Activated T-cell treated with anti-CD3 and anti-CD28 coated beads, Interleukin-2, amount 50 U/mL, for 4 hours (primary cell): Measurements from ENCODE around the gene TLNRD1. TPM values are rescaled to one million over a fixed set of nuclear protein-coding genes. Genes with fewer than 3 reads are reported as not detected.

Source experiments
- ATAC-seq, 2 donors: fragments of 200-7000 bp; cut with Tn5 transposase; one replicate each; pipeline ENCODE4 v1.10.0; 2021
- DNase-seq: peaks from one replicate; pipeline ENCODE4 v3.0.0-alpha.2; 2020
- H3K27me3 Mint-ChIP-seq: one replicate; pipeline ENCODE4 v1.8.0; 2021; ENCODE audit warnings: low read depth, mixed read lengths
- H3K36me3 Mint-ChIP-seq: one replicate; pipeline ENCODE4 v1.8.0; 2022; ENCODE audit warnings: mixed read lengths; ENCODE audit not compliant: insufficient read depth
- H3K4me1 Mint-ChIP-seq: one replicate; pipeline ENCODE4 v1.8.0; 2021; ENCODE audit warnings: low read depth, mixed read lengths
- H3K4me3 Mint-ChIP-seq: one replicate; pipeline ENCODE4 v1.8.0; 2021; ENCODE audit warnings: mild to moderate bottlenecking, moderate library complexity, mixed read lengths
- H3K9me3 Mint-ChIP-seq: one replicate; pipeline ENCODE4 v1.8.0; 2021; ENCODE audit warnings: mixed read lengths
- total RNA-seq, 3 donors: library from RNA; stranded (reverse); gene quantifications; one replicate each; pipeline ENCODE4 v1.2.1, GENCODE V29; 2021

The TLNRD1 gene
- total RNA-seq, 3 donors from 2014 or later = 42.6 to 46.5 (median 45.0) TPM

GRCh38 chr15:80969316-80969715, 31.4 kb upstream of the TLNRD1 start:
- Mint-ChIP-seq H3K9me3 (no peaks in the 10 kb centered on the region), H3K4me1 (peaks cover 12% of the 10 kb centered on the region), H3K36me3 (peaks cover 24% of the 10 kb centered on the region), H3K4me3 (no peak overlapping the region), H3K27me3 (no peaks in the 10 kb centered on the region)
- DNase-seq (no peak), ATAC-seq (no peak)

GRCh38 chr15:80970018-80970657, 30.6 kb upstream of the TLNRD1 start:
- no peaks in the 10 kb centered on the region for H3K27me3 Mint-ChIP-seq
- peaks cover 17% of the 10 kb centered on the region for H3K36me3 Mint-ChIP-seq
- no peaks in the 10 kb centered on the region for H3K9me3 Mint-ChIP-seq
- peaks cover 13% of the 10 kb centered on the region for H3K4me1 Mint-ChIP-seq
- no peak overlapping the region for H3K4me3 Mint-ChIP-seq
- ATAC-seq (peak in 1 of 2 donors; percentile 61), DNase-seq (peak; percentile 61)

- no peak for DNase-seq
- no peak for ATAC-seq
- peaks cover 14% of the 10 kb centered on the region for H3K36me3 Mint-ChIP-seq
- H3K4me3 Mint-ChIP-seq = no peak overlapping the region
- H3K4me1 Mint-ChIP-seq = peaks cover 18% of the 10 kb centered on the region
- no peaks in the 10 kb centered on the region for H3K27me3 Mint-ChIP-seq
- no peaks in the 10 kb centered on the region for H3K9me3 Mint-ChIP-seq
These were observed 30.1 kb upstream of the TLNRD1 start for GRCh38 chr15:80970658-80971057.

- H3K4me1 Mint-ChIP-seq = peaks cover 18% of the 10 kb centered on the region
- peaks cover 14% of the 10 kb centered on the region for H3K36me3 Mint-ChIP-seq
These were observed 29.6 kb upstream of the TLNRD1 start for GRCh38 chr15:80971143-80971542.

GRCh38 chr15:80972276-80972675, 28.4 kb upstream of the TLNRD1 start:
- Mint-ChIP-seq H3K27me3 (no peaks in the 10 kb centered on the region), H3K36me3 (peaks cover 21% of the 10 kb centered on the region), H3K4me1 (peaks cover 25% of the 10 kb centered on the region), H3K4me3 (no peak overlapping the region), H3K9me3 (no peaks in the 10 kb centered on the region)
- ATAC-seq = no peak
- DNase-seq = no peak

More at GRCh38 chr15:80971143-80971542, 29.6 kb upstream of the TLNRD1 start:
- DNase-seq = no peak
- Mint-ChIP-seq H3K27me3 (no peaks in the 10 kb centered on the region), H3K9me3 (no peaks in the 10 kb centered on the region), H3K4me3 (no peak overlapping the region)
- ATAC-seq = no peak

- H3K9me3 Mint-ChIP-seq = no peaks in the 10 kb centered on the region
- peaks cover 33% of the 10 kb centered on the region for H3K36me3 Mint-ChIP-seq
- no peak overlapping the region for H3K4me3 Mint-ChIP-seq
- H3K4me1 Mint-ChIP-seq = peaks cover 32% of the 10 kb centered on the region
- H3K27me3 Mint-ChIP-seq = no peaks in the 10 kb centered on the region
- ATAC-seq (no peak), DNase-seq (no peak)
These were observed 25.8 kb upstream of the TLNRD1 start for GRCh38 chr15:80974914-80975313.

- no peaks in the 10 kb centered on the region for H3K9me3 Mint-ChIP-seq
- DNase-seq (no peak), ATAC-seq (no peak)
- peaks cover 32% of the 10 kb centered on the region for H3K36me3 Mint-ChIP-seq
- no peak overlapping the region for H3K4me3 Mint-ChIP-seq
- H3K27me3 Mint-ChIP-seq = no peaks in the 10 kb centered on the region
- H3K4me1 Mint-ChIP-seq = peaks cover 27% of the 10 kb centered on the region
These were observed 23.9 kb upstream of the TLNRD1 start for GRCh38 chr15:80976851-80977250.

GRCh38 chr15:80977627-80978036, 23.1 kb upstream of the TLNRD1 start:
- H3K27me3 Mint-ChIP-seq = no peaks in the 10 kb centered on the region
- peaks cover 34% of the 10 kb centered on the region for H3K4me1 Mint-ChIP-seq
- ATAC-seq (peak; percentile 46 to 52), DNase-seq (peak; percentile 18)
- no peak overlapping the region for H3K4me3 Mint-ChIP-seq
- H3K36me3 Mint-ChIP-seq = peaks cover 36% of the 10 kb centered on the region
- no peaks in the 10 kb centered on the region for H3K9me3 Mint-ChIP-seq

GRCh38 chr15:80978685-80979329, 21.9 kb upstream of the TLNRD1 start:
- Mint-ChIP-seq H3K9me3 (no peaks in the 10 kb centered on the region), H3K4me3 (no peak overlapping the region), H3K36me3 (peaks cover 41% of the 10 kb centered on the region), H3K27me3 (no peaks in the 10 kb centered on the region), H3K4me1 (peaks cover 40% of the 10 kb centered on the region)
- ATAC-seq (no peak), DNase-seq (no peak)

- H3K36me3 Mint-ChIP-seq = peaks cover 45% of the 10 kb centered on the region
These were observed 21.1 kb upstream of the TLNRD1 start for GRCh38 chr15:80979538-80980200.

GRCh38 chr15:80982205-80982604, 18.5 kb upstream of the TLNRD1 start:
- DNase-seq = no peak

More at GRCh38 chr15:80979538-80980200, 21.1 kb upstream of the TLNRD1 start:
- H3K4me1 Mint-ChIP-seq = peaks cover 44% of the 10 kb centered on the region
- no peaks in the 10 kb centered on the region for H3K9me3 Mint-ChIP-seq
- H3K4me3 Mint-ChIP-seq = no peak overlapping the region
- ATAC-seq (no peak), DNase-seq (no peak)
- H3K27me3 Mint-ChIP-seq = no peaks in the 10 kb centered on the region

GRCh38 chr15:80982839-80983238, 17.9 kb upstream of the TLNRD1 start:
- H3K36me3 Mint-ChIP-seq = peaks cover 35% of the 10 kb centered on the region

More at GRCh38 chr15:80982205-80982604, 18.5 kb upstream of the TLNRD1 start:
- no peaks in the 10 kb centered on the region for H3K27me3 Mint-ChIP-seq
- no peak overlapping the region for H3K4me3 Mint-ChIP-seq
- H3K4me1 Mint-ChIP-seq = peaks cover 54% of the 10 kb centered on the region
- peaks cover 38% of the 10 kb centered on the region for H3K36me3 Mint-ChIP-seq
- H3K9me3 Mint-ChIP-seq = no peaks in the 10 kb centered on the region
- ATAC-seq = peak in 1 of 2 donors; percentile 21

GRCh38 chr15:80984856-80985255, 15.9 kb upstream of the TLNRD1 start:
- DNase-seq (no peak), ATAC-seq (no peak)
- Mint-ChIP-seq H3K27me3 (no peaks in the 10 kb centered on the region), H3K4me3 (no peak overlapping the region), H3K4me1 (peaks cover 58% of the 10 kb centered on the region), H3K36me3 (peaks cover 33% of the 10 kb centered on the region), H3K9me3 (no peaks in the 10 kb centered on the region)

More at GRCh38 chr15:80982839-80983238, 17.9 kb upstream of the TLNRD1 start:
- no peak for ATAC-seq
- Mint-ChIP-seq H3K27me3 (no peaks in the 10 kb centered on the region), H3K9me3 (no peaks in the 10 kb centered on the region), H3K4me1 (peaks cover 48% of the 10 kb centered on the region), H3K4me3 (no peak overlapping the region)
- no peak for DNase-seq

- DNase-seq = no peak
- no peak for ATAC-seq
- H3K9me3 Mint-ChIP-seq = no peaks in the 10 kb centered on the region
- H3K36me3 Mint-ChIP-seq = peaks cover 29% of the 10 kb centered on the region
- H3K4me1 Mint-ChIP-seq = peaks cover 64% of the 10 kb centered on the region
- H3K27me3 Mint-ChIP-seq = no peaks in the 10 kb centered on the region
- H3K4me3 Mint-ChIP-seq = peak overlapping the region; percentile 5
These were observed 14.7 kb upstream of the TLNRD1 start for GRCh38 chr15:80985981-80986380.
